HG03432 (cell line): ENCODE measurements around the gene FAM8A1.
"Not testable (repeated sequence)": the region's sequence is repeated elsewhere in the genome, so short reads cannot be mapped to it uniquely, and the experiment has no call there.

ENCODE experiments used
- ATAC-seq: cut with Tn5 transposase; IDR thresholded peaks from one replicate; pipeline ENCODE4 v1.9.1; 2021; ENCODE audit warnings: mild to moderate bottlenecking, moderate library complexity; ENCODE audit not compliant: unreplicated experiment

Gene FAM8A1, protein sequence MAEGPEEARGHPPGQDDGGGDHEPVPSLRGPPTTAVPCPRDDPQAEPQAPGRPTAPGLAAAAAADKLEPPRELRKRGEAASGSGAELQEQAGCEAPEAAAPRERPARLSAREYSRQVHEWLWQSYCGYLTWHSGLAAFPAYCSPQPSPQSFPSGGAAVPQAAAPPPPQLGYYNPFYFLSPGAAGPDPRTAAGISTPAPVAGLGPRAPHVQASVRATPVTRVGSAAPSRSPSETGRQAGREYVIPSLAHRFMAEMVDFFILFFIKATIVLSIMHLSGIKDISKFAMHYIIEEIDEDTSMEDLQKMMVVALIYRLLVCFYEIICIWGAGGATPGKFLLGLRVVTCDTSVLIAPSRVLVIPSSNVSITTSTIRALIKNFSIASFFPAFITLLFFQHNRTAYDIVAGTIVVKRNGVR

DNA sequence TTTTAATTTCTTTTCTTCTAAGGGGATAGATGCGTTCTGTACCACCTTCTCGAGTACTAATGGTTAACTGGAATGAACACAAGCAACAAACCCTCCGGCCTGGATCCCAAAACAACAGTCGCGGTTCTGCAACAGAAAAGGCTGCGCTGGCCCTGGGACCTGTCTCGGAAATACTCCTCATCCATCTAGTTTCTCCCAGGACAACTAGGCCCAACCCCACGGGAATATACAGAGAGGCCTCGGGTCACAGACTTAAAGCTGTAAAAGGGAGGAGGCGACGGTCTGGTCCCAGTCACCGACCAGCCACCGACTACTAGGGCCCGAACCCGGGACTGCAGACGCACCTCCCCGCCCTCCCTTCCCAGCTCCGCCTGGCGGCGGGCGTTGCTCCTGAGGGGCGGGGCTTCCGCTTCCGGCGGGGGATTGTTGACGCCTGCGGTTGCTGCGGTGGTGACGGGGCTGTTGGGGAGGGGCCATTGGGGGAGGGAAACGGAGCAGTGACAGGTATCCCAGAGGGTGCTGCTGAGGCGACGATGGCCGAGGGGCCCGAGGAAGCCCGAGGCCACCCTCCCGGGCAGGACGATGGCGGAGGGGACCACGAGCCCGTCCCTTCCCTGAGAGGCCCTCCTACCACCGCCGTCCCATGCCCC lies at the start of gene FAM8A1:
Gene FAM8A1 (plus strand): TSS at position 426 of the 650 bp plus-strand sequence. CDS start 108 bp downstream, at position 534.
- ATAC-seq: peak; percentile 91

DNA sequence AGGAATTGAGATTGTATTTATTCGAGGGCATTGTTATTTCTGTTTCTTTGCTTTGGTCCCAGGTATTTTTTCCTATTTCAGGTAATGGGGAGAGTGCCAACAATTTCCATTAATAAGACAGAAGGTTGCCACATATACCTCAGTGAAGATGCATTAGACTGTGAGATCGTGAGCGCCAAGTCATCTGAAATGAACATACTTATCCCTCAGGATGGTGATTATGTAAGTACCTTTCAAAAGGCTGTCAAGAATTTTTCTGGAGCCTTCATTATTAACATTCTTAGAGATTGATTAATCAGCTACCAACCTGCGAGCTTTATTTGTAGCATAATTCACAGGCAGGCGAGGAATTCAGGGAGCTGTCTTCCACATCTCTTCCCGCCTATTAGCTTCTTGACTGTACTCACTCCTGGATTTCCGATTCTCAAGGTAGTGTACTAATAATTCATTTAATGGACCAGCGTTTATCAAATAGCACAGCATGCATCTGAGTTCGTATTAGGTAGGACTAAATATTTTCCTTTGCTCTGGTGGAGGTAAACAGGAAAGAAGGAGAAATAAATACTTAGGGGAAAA lies 48.6 kb upstream of the FAM8A1 start:
- no peak for ATAC-seq

DNA sequence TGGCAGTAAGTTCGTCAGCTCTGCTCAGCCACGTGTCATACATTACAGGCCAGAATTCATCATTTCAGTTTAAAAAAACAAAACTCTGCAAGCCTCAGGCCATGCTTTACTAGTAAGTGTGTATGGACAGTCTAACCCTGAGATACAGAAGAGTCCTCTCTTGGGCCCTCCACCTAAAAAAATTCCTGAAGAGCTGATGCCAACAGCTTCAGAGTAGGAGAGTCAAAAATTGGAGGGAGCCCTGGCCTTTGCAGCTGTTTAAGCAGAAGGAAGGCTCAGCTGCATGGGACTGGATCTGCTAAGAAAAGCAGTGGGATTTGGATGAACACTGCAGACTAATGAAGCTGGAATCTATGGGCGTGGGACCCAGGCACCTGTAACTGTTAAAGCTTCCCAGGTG lies 47.2 kb upstream of the FAM8A1 start:
- no peak for ATAC-seq

DNA sequence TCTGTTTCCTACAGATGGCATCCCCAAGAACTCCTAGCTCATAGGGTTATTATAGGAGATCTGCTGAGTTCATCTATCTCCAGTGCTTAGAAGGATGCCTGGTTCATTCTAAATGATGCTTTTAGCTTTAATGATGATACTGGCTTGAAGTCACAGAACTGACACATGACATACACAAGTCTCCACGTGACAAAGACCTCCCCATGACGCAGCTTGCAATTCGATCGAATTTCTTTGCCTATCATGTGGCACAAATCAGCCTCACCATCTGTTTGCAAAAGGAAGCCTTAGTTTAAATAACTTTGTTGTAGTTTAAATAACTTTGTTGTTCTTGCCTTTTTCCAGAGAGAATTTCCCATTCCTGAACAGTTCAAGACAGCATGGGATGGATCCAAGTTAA lies 44.1 kb upstream of the FAM8A1 start:
- ATAC-seq: no peak

DNA sequence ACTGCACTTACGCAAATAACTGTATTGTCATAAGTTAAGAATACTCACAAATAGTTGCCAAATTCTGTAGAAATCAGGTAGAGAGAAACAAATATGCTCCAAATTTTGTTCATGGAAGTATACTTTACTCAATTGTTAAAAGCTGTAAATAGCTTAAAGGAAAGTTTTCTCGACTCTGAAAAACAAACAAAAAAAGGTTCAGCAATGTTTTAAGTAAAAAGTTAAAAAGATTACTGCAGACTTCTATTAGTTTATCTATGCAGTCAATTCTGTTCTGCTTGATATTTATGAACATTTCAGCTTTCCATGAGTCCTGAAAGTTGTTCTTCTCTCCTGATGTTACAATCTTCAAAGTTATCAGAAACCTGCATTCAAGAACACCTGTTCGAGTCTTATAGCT lies 37.5 kb upstream of the FAM8A1 start:
- no peak for ATAC-seq

DNA sequence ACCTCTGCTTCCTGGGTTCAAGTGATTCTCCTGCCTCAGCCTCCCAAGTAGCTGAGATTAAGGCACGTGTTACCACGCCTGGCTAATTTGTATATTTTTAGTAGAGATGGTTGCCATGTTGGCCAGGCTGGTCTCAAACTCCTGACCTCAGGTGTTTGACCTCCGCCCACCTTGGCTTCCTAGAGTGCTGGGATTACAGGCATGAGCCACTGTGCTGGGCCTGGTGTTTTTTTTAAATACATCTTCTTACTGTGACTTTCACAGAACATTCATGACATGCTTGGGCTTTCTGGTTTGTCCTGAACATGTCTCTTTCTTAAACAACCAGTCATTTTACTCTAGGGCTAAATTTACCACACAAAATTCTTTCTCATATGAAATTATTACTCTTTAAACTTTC lies 34.7 kb upstream of the FAM8A1 start:
- no peak for ATAC-seq

DNA sequence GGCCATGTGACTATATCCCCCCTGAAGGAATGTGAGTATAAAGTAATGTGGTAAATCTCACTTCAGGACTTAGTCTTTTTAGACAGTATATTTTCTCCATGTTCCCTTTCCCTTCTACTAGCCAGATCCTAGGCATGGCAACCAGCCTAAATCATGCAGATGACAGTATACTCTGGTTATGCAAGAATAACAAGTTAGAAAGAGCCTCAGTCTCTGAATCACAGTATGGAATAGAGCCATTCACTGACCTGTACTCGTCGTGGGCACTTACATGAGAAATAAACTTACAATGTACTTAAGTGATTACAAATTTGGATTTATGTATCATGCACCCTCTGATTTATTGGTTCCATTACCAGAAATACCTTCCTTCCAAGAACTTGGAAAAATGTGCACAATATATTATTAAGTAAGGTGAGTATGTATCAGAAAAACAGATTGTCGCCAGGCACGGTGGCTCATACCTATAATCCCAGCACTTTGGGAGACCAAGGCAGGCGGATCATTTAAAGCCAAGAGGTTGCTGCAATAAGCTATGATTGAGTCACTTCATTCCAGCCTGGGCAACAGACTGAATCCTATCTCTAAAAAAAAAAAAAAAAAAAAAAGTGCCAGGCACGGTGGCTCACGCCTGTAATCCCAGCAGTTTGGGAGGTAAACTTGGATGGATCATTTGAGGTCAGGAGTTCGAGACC lies 25.1 kb upstream of the FAM8A1 start:
- ATAC-seq: no peak

DNA sequence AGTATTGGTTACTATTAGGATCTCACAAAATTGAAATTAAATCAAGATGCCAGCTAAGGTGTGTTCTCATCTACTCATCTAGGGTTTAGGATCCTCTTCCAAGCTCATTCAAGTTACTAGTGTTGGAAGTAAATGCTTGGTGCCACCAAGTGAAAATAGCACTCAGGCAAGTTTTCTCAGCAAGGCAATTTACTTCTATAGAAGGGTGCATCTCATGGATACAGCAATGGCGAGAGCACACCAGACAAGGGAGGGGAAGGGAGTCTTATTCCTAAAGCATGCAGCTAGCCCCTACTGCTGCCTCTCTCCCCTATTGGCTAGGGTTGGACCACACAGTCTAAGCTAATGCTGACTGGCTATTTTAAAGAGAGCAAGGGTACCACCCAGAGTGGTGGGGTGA lies 23.0 kb upstream of the FAM8A1 start:
- no peak for ATAC-seq

DNA sequence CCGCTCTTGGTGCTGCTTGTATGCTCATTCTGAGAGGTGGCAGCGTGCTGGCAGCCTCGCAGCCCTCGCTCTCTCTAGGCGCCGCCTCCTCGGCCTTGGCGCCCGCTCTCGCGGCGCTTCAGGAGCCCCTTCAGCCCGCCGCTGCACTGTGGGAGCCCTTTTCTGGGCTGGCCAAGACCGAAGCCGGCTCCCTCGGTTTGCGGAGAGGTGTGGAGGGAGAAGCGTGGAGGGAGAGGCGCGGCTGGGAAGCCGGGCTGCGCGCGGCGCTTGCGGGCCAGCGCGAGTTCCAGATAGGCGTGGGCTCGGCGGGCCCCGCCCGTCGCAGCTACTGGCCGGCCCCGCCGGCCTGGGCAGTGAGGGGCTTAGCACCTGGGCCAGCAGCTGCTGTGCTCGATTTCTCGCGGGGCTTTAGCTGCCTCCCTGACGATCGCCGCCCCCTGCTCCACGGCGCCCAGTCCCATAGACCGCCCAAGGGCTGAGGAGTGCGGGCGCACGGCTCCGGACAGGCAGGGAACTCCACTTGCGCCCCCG lies 19.5 kb upstream of the FAM8A1 start:
- peak; percentile 77 for ATAC-seq

DNA sequence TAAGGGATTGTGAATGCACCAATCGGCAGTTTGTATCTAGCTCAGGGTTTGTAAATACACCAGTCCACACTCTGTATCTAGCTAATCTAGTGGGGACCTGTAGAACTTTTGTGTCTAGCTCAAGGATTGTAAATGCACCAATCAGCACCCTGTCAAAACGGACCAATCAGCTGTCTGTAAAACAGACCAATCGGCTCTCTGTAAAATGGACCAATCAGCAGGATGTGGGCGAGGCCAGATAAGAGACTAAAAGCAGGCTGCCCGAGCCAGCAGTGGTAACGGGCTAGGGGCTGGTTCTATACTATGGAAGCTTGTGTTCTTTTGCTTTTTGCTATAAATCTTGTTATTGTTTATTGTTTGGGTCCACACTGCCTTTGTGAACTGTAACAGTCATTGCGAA lies 18.8 kb upstream of the FAM8A1 start:
- not testable (repeated sequence) for ATAC-seq

DNA sequence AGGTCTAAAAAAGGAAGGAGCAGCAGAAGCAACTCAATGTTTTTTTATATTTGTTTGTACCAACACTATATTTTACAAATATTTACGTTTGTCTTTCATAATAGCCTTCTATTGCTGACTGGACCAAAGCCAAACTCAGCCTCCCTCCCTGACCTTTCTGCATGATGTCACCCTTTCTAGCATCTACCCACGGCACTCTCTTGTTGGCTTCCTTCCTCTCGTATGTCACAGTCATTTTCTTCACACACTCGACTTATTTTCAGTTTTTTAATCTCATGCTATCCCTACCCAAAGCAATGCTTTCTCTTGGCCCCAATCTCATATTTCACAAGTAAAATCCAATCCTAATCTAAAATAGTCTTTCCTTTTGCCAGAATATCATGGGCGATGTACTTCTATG lies 16.3 kb upstream of the FAM8A1 start:
- ATAC-seq: no peak

DNA sequence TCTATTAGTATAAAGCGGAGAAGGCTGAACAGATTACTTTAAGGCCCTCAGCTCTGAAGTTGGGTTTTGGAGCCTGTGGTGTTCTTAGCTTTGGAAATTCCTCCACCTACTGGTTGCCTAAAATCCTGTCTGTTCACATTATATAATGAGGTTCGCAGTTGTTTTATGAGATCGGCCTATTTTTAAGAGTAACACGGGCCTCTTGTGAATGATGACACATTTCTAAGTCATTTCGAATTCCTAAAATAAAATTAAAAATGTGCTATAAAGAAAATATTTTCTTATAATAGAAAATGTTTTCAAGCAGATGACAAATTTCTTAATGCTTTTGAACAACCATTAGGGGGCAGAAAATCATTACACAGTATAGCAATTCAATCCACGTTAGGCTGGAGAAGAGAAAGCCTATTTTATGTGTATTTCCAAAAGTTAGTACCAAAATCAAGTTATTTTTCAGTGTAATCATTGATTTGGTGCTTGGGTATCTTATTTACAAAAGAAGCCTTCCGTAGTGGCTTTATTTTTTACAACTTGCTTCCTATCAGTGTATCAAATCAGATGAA lies 15.8 kb upstream of the FAM8A1 start:
- peak; percentile 39 for ATAC-seq

DNA sequence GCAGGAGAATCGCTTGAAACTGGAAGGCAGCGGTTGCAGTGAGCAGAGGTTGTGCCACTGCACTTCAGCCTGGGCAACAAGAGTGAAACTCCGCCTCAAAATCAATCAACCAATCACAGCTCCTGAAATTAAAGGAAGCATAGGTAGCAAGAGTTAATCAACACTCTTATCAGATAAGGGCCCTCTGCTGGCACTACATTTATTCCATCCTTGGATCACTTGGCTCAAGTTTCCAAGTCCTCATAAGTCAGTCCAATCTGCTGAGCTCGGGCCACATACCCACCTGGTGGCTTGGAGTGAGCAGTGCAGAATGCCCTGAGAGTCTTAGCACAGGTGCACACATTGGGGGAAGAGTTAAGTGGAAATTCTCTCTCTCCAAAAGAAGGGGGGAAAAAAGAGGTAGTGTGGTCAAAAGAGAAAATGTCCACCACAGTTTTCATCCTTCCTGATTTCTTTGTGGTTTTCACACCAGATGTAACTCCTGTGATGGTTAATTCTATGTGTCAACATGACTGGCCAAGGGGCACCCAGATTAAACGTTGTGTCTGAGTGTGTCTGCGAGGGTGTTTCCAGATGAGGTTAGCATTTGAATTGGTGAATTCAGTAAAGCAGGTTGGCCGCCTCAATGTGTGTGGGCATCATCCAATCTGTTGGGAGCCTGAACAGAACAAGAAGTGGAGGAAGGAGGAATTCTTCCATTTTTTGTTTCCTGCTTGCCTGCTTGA lies 14.2 kb upstream of the FAM8A1 start:
- ATAC-seq: no peak

DNA sequence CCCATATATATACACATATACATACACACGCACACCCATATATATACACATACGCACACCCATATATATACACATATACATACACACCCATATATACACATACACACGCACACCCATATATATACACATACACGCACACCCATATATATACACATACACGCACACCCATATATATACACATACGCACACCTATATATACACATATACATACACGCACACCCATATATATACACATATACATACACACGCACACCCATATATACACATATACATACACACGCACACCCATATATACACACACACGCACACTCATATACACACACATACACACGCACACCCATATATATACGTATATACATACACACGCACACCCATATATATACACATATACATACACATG lies 13.5 kb upstream of the FAM8A1 start:
- not testable (repeated sequence) for ATAC-seq

DNA sequence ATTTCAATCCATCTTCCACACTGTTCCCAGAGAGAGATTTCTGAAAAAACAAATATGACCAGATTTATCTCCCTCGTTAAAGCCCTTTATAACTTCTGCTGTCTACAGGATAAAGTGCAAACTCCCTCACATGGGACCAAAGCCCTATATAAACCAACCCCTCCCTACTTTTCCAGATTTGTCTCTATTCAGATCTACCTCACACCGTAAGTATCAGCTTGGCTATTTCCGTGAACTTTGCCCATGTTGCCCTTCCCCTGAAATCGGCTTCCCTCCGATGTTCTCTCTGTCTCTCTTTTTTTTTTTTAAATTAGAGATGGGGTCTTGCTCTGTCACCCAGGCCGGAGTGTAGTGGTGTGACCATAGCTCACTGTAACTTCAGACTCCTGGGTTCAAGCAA lies 12.1 kb upstream of the FAM8A1 start:
- no peak for ATAC-seq

DNA sequence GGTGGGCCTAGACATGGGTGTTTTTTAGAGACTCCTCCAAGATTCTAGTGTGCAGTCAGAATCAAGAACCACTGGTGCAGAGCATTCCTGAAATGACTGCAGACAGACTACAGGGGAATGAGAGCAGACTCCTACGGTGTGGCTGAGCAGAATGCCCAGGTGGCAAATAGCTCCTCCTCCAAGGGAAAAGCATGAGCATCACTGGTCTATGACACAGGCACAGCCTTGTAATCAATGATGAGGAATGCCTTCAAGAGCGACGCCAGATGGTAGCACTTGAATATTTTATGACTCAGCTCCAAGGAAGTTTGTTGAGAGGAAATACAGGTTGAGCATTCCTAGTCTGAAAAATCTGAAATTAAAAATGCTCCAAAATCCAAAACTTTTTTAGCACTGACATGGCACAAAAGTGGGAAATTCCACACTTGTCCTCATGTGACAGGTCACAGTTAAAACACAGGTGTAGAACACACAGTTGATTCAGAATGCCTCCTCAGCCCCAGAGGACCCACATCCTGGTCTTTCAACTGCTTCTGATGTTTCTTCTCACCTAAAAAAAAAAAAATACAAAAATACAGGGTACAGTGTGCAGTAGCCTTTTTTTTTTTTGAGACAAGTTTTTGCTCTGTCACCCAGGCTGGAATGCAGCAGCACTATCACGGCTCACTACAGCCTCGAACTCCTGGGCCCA lies 10.6 kb upstream of the FAM8A1 start:
- peak; percentile 41 for ATAC-seq

DNA sequence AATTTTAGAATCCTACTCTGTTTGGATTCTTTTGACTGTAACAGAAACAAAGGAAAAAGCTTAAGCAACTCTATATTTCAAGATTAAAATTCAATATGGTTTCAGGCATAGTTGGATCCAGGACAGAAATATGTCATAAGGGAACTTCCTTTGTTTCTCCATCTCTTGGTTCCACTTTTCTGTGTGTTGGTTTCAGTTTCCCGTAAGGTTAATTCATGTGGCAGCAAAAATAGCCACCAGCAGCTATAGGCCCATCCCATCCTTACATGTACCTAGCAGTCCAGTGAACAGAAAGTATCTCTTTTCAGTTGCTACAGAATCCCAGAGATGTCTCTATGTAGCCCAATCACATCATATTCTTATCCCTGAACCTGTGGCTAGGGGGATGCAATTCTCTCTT lies 8.8 kb upstream of the FAM8A1 start:
- no peak for ATAC-seq

DNA sequence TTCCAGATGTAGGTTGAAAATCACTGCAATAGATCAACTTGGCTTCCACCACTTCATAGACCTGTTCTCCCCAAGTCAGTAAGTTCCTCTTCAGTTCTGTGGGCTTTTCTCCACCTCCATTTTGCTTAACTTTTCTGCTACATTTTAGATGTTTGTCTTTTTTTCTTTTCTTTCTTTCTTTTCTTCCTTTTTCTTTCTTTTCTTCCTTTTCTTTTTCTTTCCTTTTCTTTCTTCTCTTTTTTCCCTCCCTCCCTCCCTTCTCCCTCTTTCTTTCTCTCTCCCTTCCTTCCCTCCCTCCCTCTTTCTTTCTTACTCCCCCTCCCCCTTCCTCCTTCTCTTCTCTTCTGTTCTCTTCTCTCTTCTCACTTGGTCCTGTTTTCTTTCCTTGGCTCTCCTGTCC lies 6.9 kb upstream of the FAM8A1 start:
- no peak for ATAC-seq

DNA sequence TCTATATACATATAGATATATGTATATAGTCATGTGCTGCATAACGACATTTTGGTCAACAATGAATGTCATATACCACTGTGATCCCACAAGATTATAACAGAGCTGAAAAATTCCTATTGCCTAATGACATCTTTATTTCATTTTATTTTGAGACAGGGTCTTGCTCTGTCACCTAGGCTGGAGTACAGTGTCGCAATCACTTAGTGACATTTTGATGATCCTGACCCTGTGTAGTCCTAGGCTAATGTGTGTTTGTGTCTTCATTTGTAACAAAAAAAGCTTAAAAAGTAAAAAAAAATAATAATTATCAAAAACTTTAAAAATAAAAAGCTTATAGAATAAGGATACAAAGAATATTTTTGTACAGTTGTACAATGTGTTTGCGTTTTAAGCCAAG lies 4.0 kb upstream of the FAM8A1 start:
- ATAC-seq: no peak
